ENCODE results near the gene PLAU. TPM values are rescaled to one million over a fixed set of nuclear protein-coding genes. Genes with fewer than 3 reads are reported as not detected.

Gene PLAU
- total and polyA plus RNA-seq, 2 experiments from 2014 or later, result 13.3 to 17.5 TPM

- ATAC-seq, result no peak
- H3K36me3 Mint-ChIP-seq (ENCODE audit: low read depth), result no peaks in the 10 kb centered on the region; the same call in 2 of the 3 replicates
- no peaks in the 10 kb centered on the region for H3K9me3 Mint-ChIP-seq
- H3K4me1 Mint-ChIP-seq, result peaks cover 19% of the 10 kb centered on the region
- no peaks in the 10 kb centered on the region for H3K27me3 ChIP-seq (ENCODE audit: insufficient read depth)
- no peak for DNase-seq (ENCODE audit: low spot score)
- peaks cover 12% of the 10 kb centered on the region for H3K27me3 Mint-ChIP-seq (ENCODE audit: insufficient read depth, low read depth, poor library complexity)
- H3K27ac ChIP-seq (ENCODE audit: low read depth), result no peak overlapping the region
- TF ChIP-seq, protein P1, sequence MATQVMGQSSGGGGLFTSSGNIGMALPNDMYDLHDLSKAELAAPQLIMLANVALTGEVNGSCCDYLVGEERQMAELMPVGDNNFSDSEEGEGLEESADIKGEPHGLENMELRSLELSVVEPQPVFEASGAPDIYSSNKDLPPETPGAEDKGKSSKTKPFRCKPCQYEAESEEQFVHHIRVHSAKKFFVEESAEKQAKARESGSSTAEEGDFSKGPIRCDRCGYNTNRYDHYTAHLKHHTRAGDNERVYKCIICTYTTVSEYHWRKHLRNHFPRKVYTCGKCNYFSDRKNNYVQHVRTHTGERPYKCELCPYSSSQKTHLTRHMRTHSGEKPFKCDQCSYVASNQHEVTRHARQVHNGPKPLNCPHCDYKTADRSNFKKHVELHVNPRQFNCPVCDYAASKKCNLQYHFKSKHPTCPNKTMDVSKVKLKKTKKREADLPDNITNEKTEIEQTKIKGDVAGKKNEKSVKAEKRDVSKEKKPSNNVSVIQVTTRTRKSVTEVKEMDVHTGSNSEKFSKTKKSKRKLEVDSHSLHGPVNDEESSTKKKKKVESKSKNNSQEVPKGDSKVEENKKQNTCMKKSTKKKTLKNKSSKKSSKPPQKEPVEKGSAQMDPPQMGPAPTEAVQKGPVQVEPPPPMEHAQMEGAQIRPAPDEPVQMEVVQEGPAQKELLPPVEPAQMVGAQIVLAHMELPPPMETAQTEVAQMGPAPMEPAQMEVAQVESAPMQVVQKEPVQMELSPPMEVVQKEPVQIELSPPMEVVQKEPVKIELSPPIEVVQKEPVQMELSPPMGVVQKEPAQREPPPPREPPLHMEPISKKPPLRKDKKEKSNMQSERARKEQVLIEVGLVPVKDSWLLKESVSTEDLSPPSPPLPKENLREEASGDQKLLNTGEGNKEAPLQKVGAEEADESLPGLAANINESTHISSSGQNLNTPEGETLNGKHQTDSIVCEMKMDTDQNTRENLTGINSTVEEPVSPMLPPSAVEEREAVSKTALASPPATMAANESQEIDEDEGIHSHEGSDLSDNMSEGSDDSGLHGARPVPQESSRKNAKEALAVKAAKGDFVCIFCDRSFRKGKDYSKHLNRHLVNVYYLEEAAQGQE (IDR thresholded peaks at IDR 0.05; ENCODE audit: unreplicated experiment), result no peak
- TF ChIP-seq CREB1 (CRISPR knock-in tag; IDR thresholded peaks at IDR 0.05; ENCODE audit: low read depth) (no peak), ZNF331 (CRISPR knock-in tag; IDR thresholded peaks at IDR 0.05; ENCODE audit: low read depth) (no peak), ZNF114 (CRISPR knock-in tag; IDR thresholded peaks at IDR 0.05) (no peak), CTCF (conservative IDR thresholded peaks at IDR 0.05; ENCODE audit: low read depth in 2 of 2) (no peak), EZH2phosphoT487 (IDR thresholded peaks at IDR 0.05; ENCODE audit: unreplicated experiment) (no peak), STAT1 (IDR thresholded peaks at IDR 0.05; ENCODE audit: unreplicated experiment) (no peak), POLR2AphosphoS5 (IDR thresholded peaks at IDR 0.05; ENCODE audit: low read depth) (no peak), EZH2 (IDR thresholded peaks at IDR 0.05; ENCODE audit: low read depth, unreplicated experiment) (no peak), JUNB (IDR thresholded peaks at IDR 0.05; ENCODE audit: unreplicated experiment) (no peak), NANOG (IDR thresholded peaks at IDR 0.05; ENCODE audit: borderline replicate concordance) (no peak)
- TF ChIP-seq, protein P2, sequence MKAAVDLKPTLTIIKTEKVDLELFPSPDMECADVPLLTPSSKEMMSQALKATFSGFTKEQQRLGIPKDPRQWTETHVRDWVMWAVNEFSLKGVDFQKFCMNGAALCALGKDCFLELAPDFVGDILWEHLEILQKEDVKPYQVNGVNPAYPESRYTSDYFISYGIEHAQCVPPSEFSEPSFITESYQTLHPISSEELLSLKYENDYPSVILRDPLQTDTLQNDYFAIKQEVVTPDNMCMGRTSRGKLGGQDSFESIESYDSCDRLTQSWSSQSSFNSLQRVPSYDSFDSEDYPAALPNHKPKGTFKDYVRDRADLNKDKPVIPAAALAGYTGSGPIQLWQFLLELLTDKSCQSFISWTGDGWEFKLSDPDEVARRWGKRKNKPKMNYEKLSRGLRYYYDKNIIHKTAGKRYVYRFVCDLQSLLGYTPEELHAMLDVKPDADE (IDR thresholded peaks at IDR 0.05), result no peak
- TF ChIP-seq, protein P3, sequence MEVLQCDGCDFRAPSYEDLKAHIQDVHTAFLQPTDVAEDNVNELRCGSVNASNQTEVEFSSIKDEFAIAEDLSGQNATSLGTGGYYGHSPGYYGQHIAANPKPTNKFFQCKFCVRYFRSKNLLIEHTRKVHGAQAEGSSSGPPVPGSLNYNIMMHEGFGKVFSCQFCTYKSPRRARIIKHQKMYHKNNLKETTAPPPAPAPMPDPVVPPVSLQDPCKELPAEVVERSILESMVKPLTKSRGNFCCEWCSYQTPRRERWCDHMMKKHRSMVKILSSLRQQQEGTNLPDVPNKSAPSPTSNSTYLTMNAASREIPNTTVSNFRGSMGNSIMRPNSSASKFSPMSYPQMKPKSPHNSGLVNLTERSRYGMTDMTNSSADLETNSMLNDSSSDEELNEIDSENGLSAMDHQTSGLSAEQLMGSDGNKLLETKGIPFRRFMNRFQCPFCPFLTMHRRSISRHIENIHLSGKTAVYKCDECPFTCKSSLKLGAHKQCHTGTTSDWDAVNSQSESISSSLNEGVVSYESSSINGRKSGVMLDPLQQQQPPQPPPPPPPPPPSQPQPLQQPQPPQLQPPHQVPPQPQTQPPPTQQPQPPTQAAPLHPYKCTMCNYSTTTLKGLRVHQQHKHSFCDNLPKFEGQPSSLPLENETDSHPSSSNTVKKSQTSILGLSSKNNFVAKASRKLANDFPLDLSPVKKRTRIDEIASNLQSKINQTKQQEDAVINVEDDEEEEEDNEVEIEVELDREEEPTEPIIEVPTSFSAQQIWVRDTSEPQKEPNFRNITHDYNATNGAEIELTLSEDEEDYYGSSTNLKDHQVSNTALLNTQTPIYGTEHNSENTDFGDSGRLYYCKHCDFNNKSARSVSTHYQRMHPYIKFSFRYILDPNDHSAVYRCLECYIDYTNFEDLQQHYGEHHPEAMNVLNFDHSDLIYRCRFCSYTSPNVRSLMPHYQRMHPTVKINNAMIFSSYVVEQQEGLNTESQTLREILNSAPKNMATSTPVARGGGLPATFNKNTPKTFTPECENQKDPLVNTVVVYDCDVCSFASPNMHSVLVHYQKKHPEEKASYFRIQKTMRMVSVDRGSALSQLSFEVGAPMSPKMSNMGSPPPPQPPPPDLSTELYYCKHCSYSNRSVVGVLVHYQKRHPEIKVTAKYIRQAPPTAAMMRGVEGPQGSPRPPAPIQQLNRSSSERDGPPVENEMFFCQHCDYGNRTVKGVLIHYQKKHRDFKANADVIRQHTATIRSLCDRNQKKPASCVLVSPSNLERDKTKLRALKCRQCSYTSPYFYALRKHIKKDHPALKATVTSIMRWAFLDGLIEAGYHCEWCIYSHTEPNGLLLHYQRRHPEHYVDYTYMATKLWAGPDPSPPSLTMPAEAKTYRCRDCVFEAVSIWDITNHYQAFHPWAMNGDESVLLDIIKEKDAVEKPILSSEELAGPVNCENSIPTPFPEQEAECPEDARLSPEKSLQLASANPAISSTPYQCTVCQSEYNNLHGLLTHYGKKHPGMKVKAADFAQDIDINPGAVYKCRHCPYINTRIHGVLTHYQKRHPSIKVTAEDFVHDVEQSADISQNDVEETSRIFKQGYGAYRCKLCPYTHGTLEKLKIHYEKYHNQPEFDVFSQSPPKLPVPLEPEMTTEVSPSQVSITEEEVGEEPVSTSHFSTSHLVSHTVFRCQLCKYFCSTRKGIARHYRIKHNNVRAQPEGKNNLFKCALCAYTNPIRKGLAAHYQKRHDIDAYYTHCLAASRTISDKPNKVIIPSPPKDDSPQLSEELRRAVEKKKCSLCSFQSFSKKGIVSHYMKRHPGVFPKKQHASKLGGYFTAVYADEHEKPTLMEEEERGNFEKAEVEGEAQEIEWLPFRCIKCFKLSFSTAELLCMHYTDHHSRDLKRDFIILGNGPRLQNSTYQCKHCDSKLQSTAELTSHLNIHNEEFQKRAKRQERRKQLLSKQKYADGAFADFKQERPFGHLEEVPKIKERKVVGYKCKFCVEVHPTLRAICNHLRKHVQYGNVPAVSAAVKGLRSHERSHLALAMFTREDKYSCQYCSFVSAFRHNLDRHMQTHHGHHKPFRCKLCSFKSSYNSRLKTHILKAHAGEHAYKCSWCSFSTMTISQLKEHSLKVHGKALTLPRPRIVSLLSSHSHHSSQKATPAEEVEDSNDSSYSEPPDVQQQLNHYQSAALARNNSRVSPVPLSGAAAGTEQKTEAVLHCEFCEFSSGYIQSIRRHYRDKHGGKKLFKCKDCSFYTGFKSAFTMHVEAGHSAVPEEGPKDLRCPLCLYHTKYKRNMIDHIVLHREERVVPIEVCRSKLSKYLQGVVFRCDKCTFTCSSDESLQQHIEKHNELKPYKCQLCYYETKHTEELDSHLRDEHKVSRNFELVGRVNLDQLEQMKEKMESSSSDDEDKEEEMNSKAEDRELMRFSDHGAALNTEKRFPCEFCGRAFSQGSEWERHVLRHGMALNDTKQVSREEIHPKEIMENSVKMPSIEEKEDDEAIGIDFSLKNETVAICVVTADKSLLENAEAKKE (CRISPR knock-in tag; IDR thresholded peaks at IDR 0.05), result no peak
- no peak overlapping the region for H3K4me3 Mint-ChIP-seq
- H4K20me1 ChIP-seq (replicated peaks; ENCODE audit: insufficient read depth), result no peaks in the 10 kb centered on the region
- H2AFZ ChIP-seq, result peak overlapping the region; percentile 40; the same call in 1 of the 2 replicates
- H3K4me3 ChIP-seq, result no peak overlapping the region
- 0 out of 2 replicates have a peak, but pooled peaks cover 2% of the 10 kb centered on the region for H3F3A ChIP-seq (replicated peaks; ENCODE audit: low read depth)
- no peak overlapping the region for H3K4me2 ChIP-seq
- peaks cover 16% of the 10 kb centered on the region for H3K9me2 ChIP-seq (ENCODE audit: insufficient read depth)
- no peak overlapping the region for H3K27ac Mint-ChIP-seq
- no peaks in the 10 kb centered on the region for H3K79me2 ChIP-seq (replicated peaks; ENCODE audit: insufficient read depth)
- H3K4me1 ChIP-seq (ENCODE audit: insufficient read depth), result peaks cover 15% of the 10 kb centered on the region
- H3K36me3 ChIP-seq (ENCODE audit: insufficient read depth), result no peaks in the 10 kb centered on the region; the same call in 1 of the 2 replicates
These were observed 14.6 kb downstream of the PLAU start for GRCh38 chr10:73925539-73925938.
